ENCODE results near the gene ASZ1. TPM values are rescaled to one million over a fixed set of nuclear protein-coding genes. Genes with fewer than 3 reads are reported as not detected.

Gene ASZ1
- total RNA-seq, 1 donor from 2014 or later: not detected

GRCh38 chr7:117459735-117460134 lies 32.4 kb upstream of the ASZ1 start:
- Mint-ChIP-seq H3K4me1 (ENCODE audit: unreplicated experiment) (no peaks in the 10 kb centered on the region), H3K36me3 (ENCODE audit: unreplicated experiment) (no peaks in the 10 kb centered on the region), H3K9me3 (ENCODE audit: unreplicated experiment) (peaks cover 7% of the 10 kb centered on the region), H3K27ac (ENCODE audit: unreplicated experiment) (no peak overlapping the region), H3K4me3 (ENCODE audit: unreplicated experiment) (no peak overlapping the region), H3K27me3 (ENCODE audit: unreplicated experiment) (peaks cover 19% of the 10 kb centered on the region)
- DNase-seq (ENCODE audit: extremely low spot score, unreplicated experiment): no peak
- no peak for TF ChIP-seq CTCF (IDR thresholded peaks at IDR 0.05)

- H3K4me3 Mint-ChIP-seq (ENCODE audit: unreplicated experiment): no peak overlapping the region
- H3K9me3 Mint-ChIP-seq (ENCODE audit: unreplicated experiment): peaks cover 7% of the 10 kb centered on the region
- H3K36me3 Mint-ChIP-seq (ENCODE audit: unreplicated experiment): no peaks in the 10 kb centered on the region
- H3K27ac Mint-ChIP-seq (ENCODE audit: unreplicated experiment): no peak overlapping the region
- no peak for DNase-seq (ENCODE audit: extremely low spot score, unreplicated experiment)
- peak; percentile 75 for TF ChIP-seq CTCF (IDR thresholded peaks at IDR 0.05)
- no peaks in the 10 kb centered on the region for H3K4me1 Mint-ChIP-seq (ENCODE audit: unreplicated experiment)
- H3K27me3 Mint-ChIP-seq (ENCODE audit: unreplicated experiment): peaks cover 26% of the 10 kb centered on the region
Observed at GRCh38 chr7:117458977-117459583, 31.8 kb upstream of the ASZ1 start.

GRCh38 chr7:117448655-117449054 lies 21.4 kb upstream of the ASZ1 start:
- no peak for TF ChIP-seq CTCF (IDR thresholded peaks at IDR 0.05)
- Mint-ChIP-seq H3K27ac (ENCODE audit: unreplicated experiment) (no peak overlapping the region), H3K9me3 (ENCODE audit: unreplicated experiment) (peaks cover 19% of the 10 kb centered on the region), H3K4me1 (ENCODE audit: unreplicated experiment) (no peaks in the 10 kb centered on the region), H3K36me3 (ENCODE audit: unreplicated experiment) (no peaks in the 10 kb centered on the region), H3K4me3 (ENCODE audit: unreplicated experiment) (no peak overlapping the region), H3K27me3 (ENCODE audit: unreplicated experiment) (peaks cover 32% of the 10 kb centered on the region)
- DNase-seq (ENCODE audit: extremely low spot score, unreplicated experiment): no peak

GRCh38 chr7:117446220-117446815 lies 19.0 kb upstream of the ASZ1 start:
- H3K27me3 Mint-ChIP-seq (ENCODE audit: unreplicated experiment): peaks cover 15% of the 10 kb centered on the region
- no peak for DNase-seq (ENCODE audit: extremely low spot score, unreplicated experiment)
- no peaks in the 10 kb centered on the region for H3K4me1 Mint-ChIP-seq (ENCODE audit: unreplicated experiment)
- H3K36me3 Mint-ChIP-seq (ENCODE audit: unreplicated experiment): no peaks in the 10 kb centered on the region
- no peak overlapping the region for H3K4me3 Mint-ChIP-seq (ENCODE audit: unreplicated experiment)
- H3K9me3 Mint-ChIP-seq (ENCODE audit: unreplicated experiment): peaks cover 15% of the 10 kb centered on the region
- TF ChIP-seq CTCF (IDR thresholded peaks at IDR 0.05): no peak
- no peak overlapping the region for H3K27ac Mint-ChIP-seq (ENCODE audit: unreplicated experiment)

- Mint-ChIP-seq H3K36me3 (ENCODE audit: unreplicated experiment) (no peaks in the 10 kb centered on the region), H3K4me3 (ENCODE audit: unreplicated experiment) (no peak overlapping the region), H3K9me3 (ENCODE audit: unreplicated experiment) (peaks cover 13% of the 10 kb centered on the region), H3K27me3 (ENCODE audit: unreplicated experiment) (peaks cover 8% of the 10 kb centered on the region), H3K27ac (ENCODE audit: unreplicated experiment) (no peak overlapping the region), H3K4me1 (ENCODE audit: unreplicated experiment) (no peaks in the 10 kb centered on the region)
- TF ChIP-seq CTCF (IDR thresholded peaks at IDR 0.05): no peak
- no peak for DNase-seq (ENCODE audit: extremely low spot score, unreplicated experiment)
Observed at GRCh38 chr7:117445206-117445605, 17.9 kb upstream of the ASZ1 start.

Measured in osteocyte (in vitro differentiated cells).